DND-41 (cell line): ENCODE measurements around the gene PAK5.

Experiments used
- ATAC-seq: fragments of 200-7000 bp; cut with Tn5 transposase; 3 replicates; pipeline ENCODE4 v1.9.1; 2021; ENCODE audit warnings: low read depth; ENCODE audit not compliant: insufficient read depth
- DNase-seq: peaks from one replicate; pipeline ENCODE4 v3.0.0-alpha.2; 2020
- H2AFZ ChIP-seq: 2 replicates; pipeline ENCODE4 v1.6.0; 2012; ENCODE audit warnings: low read depth, low read length
- H3K27ac ChIP-seq: 2 replicates; pipeline ENCODE4 v1.5.1; 2012; ENCODE audit warnings: low read length, inconsistent platforms
- H3K27me3 ChIP-seq: fragments of 200-600 bp; sonication (generic); 2 replicates; pipeline ENCODE4 v1.6.0; 2012; ENCODE audit warnings: low read length, mild to moderate bottlenecking, inconsistent platforms; ENCODE audit not compliant: insufficient read depth, poor library complexity
- H3K36me3 ChIP-seq: 2 replicates; pipeline ENCODE4 v1.5.1; 2012; ENCODE audit warnings: low read length, inconsistent platforms; ENCODE audit not compliant: insufficient read depth
- H3K4me1 ChIP-seq: 2 replicates; pipeline ENCODE4 v1.5.1; 2012; ENCODE audit warnings: mild to moderate bottlenecking, low read length; ENCODE audit not compliant: insufficient read depth
- H3K4me2 ChIP-seq: 2 replicates; pipeline ENCODE4 v1.6.0; 2012; ENCODE audit warnings: mild to moderate bottlenecking, moderate library complexity, low read length, inconsistent platforms; ENCODE audit not compliant: insufficient read depth
- H3K4me3 ChIP-seq, 2 experiments: fragments of 200-600 bp in 1 of 2; shearing (Covaris generic) in 1 of 2; 2 replicates each; pipeline ENCODE4 v1.5.1; 2012 to 2016; ENCODE audit warnings: inconsistent platforms in 2 of 2, low read length in 2 of 2, mild to moderate bottlenecking in 2 of 2, low read depth in 1 of 2, moderate library complexity in 1 of 2
- H3K79me2 ChIP-seq: 2 replicates; pipeline ENCODE4 v1.6.0; 2012; ENCODE audit warnings: low read length, inconsistent platforms; ENCODE audit not compliant: insufficient read depth
- H3K9ac ChIP-seq: 2 replicates; pipeline ENCODE4 v1.6.0; 2012; ENCODE audit warnings: low read depth, mild to moderate bottlenecking, inconsistent platforms, low read length, moderate library complexity
- H3K9me3 ChIP-seq: 2 replicates; pipeline ENCODE4 v1.5.1; 2012; ENCODE audit warnings: low read length, moderate library complexity, mild to moderate bottlenecking, inconsistent platforms; ENCODE audit not compliant: insufficient read depth, severe bottlenecking
- H4K20me1 ChIP-seq: 2 replicates; pipeline ENCODE4 v1.6.0; 2012; ENCODE audit warnings: low read length; ENCODE audit not compliant: insufficient read depth
- CTCF ChIP-seq: IDR thresholded peaks from 2 replicates; pipeline ENCODE4 v1.5.1; 2012; ENCODE audit warnings: borderline replicate concordance, low read length, moderate library complexity, mild to moderate bottlenecking; ENCODE audit not compliant: poor library complexity, severe bottlenecking; ENCODE audit errors: extremely low read depth
- EZH2 ChIP-seq: IDR thresholded peaks from 3 replicates; pipeline ENCODE4 v1.6.1; 2012; ENCODE audit warnings: borderline replicate concordance, low read depth, mild to moderate bottlenecking, moderate library complexity, low read length, inconsistent platforms; ENCODE audit not compliant: severe bottlenecking

PAK5 gene

GRCh38 chr20:9550871-9551270 is 288.0 kb downstream of the PAK5 start:
- no peak overlapping the region for H2AFZ ChIP-seq

GRCh38 chr20:9550283-9550682 is 288.6 kb downstream of the PAK5 start:
- no peak overlapping the region for H3K9ac ChIP-seq
- TF ChIP-seq CTCF: no peak
- no peak for TF ChIP-seq EZH2
- H3K36me3 ChIP-seq: no peaks in the 10 kb centered on the region
- DNase-seq: no peak
- H3K27me3 ChIP-seq: no peaks in the 10 kb centered on the region
- H3K27ac ChIP-seq: no peak overlapping the region
- H3K9me3 ChIP-seq: no peaks in the 10 kb centered on the region
- H3K79me2 ChIP-seq: no peaks in the 10 kb centered on the region
- no peak overlapping the region for H3K4me2 ChIP-seq
- no peaks in the 10 kb centered on the region for H3K4me1 ChIP-seq
- H3K4me3 ChIP-seq: no peak overlapping the region
- no peak for ATAC-seq
- no peaks in the 10 kb centered on the region for H4K20me1 ChIP-seq
- no peak overlapping the region for H2AFZ ChIP-seq

More at GRCh38 chr20:9550871-9551270, 288.0 kb downstream of the PAK5 start:
- ATAC-seq (no peak), DNase-seq (no peak)
- no peaks in the 10 kb centered on the region for H3K36me3 ChIP-seq
- no peaks in the 10 kb centered on the region for H3K4me1 ChIP-seq
- no peak overlapping the region for H3K9ac ChIP-seq
- no peaks in the 10 kb centered on the region for H3K27me3 ChIP-seq
- no peak overlapping the region for H3K4me2 ChIP-seq
- H4K20me1 ChIP-seq: no peaks in the 10 kb centered on the region
- no peak for TF ChIP-seq CTCF
- no peak for TF ChIP-seq EZH2
- no peak overlapping the region for H3K27ac ChIP-seq
- H3K79me2 ChIP-seq: no peaks in the 10 kb centered on the region
- no peak overlapping the region for H3K4me3 ChIP-seq
- no peaks in the 10 kb centered on the region for H3K9me3 ChIP-seq

GRCh38 chr20:9543214-9543613 is 295.7 kb downstream of the PAK5 start:
- Histone ChIP-seq H2AFZ (no peak overlapping the region), H3K36me3 (no peaks in the 10 kb centered on the region), H3K27ac (no peak overlapping the region), H3K9me3 (no peaks in the 10 kb centered on the region), H4K20me1 (no peaks in the 10 kb centered on the region), H3K4me3 (no peak overlapping the region), H3K79me2 (no peaks in the 10 kb centered on the region), H3K4me1 (no peaks in the 10 kb centered on the region), H3K9ac (no peak overlapping the region), H3K4me2 (no peak overlapping the region), H3K27me3 (peaks cover 2% of the 10 kb centered on the region)
- DNase-seq (no peak), ATAC-seq (no peak)
- TF ChIP-seq CTCF: no peak
- TF ChIP-seq EZH2: no peak

- no peak overlapping the region for H3K9ac ChIP-seq
- no peak overlapping the region for H3K27ac ChIP-seq
- ATAC-seq: no peak
- H3K79me2 ChIP-seq: no peaks in the 10 kb centered on the region
- no peaks in the 10 kb centered on the region for H3K9me3 ChIP-seq
- H2AFZ ChIP-seq: no peak overlapping the region
- no peak for TF ChIP-seq CTCF
- TF ChIP-seq EZH2: no peak
- peaks cover 2% of the 10 kb centered on the region for H3K27me3 ChIP-seq
- no peak overlapping the region for H3K4me2 ChIP-seq
- DNase-seq: no peak
- no peaks in the 10 kb centered on the region for H4K20me1 ChIP-seq
- H3K36me3 ChIP-seq: no peaks in the 10 kb centered on the region
- no peak overlapping the region for H3K4me3 ChIP-seq
- no peaks in the 10 kb centered on the region for H3K4me1 ChIP-seq
Observed at GRCh38 chr20:9535449-9535848, 303.4 kb downstream of the PAK5 start.
